Activated T-helper 1 cell treated with anti-CD3 and anti-CD28 coated beads, Interleukin-12 subunit alpha, Interleukin-12 subunit beta, Interleukin-2, Interleukin-4 antibody, amounts not matched to agents 30 ng/mL and 10 ng/mL and 1 ng/mL, durations not matched to agents 14 hours and 24 hours and 36 hours (primary cell): Measurements from ENCODE around the gene ATE1. TPM values are rescaled to one million over a fixed set of nuclear protein-coding genes. Genes with fewer than 3 reads are reported as not detected.

Source experiments
- DNase-seq: peaks from one replicate; pipeline ENCODE4 v3.0.0; 2021; ENCODE audit warnings: low spot score
- H3K27ac Mint-ChIP-seq: one replicate; pipeline ENCODE4 v1.8.0; 2021; ENCODE audit warnings: mild to moderate bottlenecking, mixed read lengths
- H3K27me3 Mint-ChIP-seq: one replicate; pipeline ENCODE4 v1.8.0; 2022; ENCODE audit warnings: mild to moderate bottlenecking, moderate library complexity, mixed read lengths; ENCODE audit not compliant: insufficient read depth
- H3K36me3 Mint-ChIP-seq: one replicate; pipeline ENCODE4 v1.8.0; 2021; ENCODE audit warnings: low read depth, mixed read lengths
- H3K4me1 Mint-ChIP-seq: one replicate; pipeline ENCODE4 v1.8.0; 2021; ENCODE audit warnings: low read depth, mixed read lengths
- H3K4me3 Mint-ChIP-seq: one replicate; pipeline ENCODE4 v1.8.0; 2021; ENCODE audit warnings: mild to moderate bottlenecking, moderate library complexity, mixed read lengths
- H3K9me3 Mint-ChIP-seq: one replicate; pipeline ENCODE4 v1.8.0; 2021; ENCODE audit warnings: mixed read lengths
- intact Hi-C: fragments of 100-400 bp; cut with micrococcal nuclease; formaldehyde crosslinking; loops from one replicate; pipeline ENCODE4 v1.15.1; 2024
- total RNA-seq: library from RNA; stranded (reverse); gene quantifications from 2 replicates; pipeline ENCODE4 v1.2.3, GENCODE V29; 2022

The ATE1 gene
- total RNA-seq, 1 donor from 2014 or later, result 37.5 TPM

DNA sequence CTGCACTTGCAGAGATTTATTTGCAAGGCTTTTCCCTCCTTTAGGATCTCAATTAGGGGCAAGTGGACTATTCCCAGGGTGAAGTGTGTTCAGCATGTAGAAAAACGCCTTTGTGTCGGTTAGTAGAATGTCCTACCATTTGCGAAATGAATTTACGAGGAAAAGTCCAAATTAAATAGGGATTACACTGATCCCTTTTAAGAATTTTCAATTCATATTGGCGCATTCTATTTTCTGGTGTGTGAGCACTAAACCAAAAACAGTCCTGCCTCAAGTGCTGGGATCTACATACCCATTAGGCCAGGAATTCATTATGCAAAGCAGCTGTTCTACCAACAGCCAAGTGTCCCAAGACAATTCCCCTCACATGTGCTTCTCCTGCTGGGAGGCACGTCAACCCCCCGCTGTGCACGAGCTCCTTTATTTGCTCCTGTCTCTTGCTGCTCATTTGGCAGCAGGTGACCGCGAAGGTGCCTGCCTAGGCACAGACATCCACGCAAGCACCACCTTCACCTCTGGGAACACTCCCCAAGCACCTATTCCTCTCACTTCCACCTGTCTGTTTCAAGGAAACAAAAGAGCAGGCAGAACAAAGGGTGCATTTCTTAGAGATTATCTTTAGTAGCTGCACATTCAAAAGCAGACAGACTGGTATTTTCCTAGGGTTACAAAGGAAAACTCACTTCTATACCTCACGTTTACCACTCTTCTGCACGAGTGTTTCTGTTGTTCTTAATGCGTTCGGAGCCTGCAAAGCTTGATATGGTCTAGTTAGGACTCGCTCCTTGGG lies 195.0 kb downstream of the ATE1 start:
- no peak overlapping the region for H3K27ac Mint-ChIP-seq

DNA sequence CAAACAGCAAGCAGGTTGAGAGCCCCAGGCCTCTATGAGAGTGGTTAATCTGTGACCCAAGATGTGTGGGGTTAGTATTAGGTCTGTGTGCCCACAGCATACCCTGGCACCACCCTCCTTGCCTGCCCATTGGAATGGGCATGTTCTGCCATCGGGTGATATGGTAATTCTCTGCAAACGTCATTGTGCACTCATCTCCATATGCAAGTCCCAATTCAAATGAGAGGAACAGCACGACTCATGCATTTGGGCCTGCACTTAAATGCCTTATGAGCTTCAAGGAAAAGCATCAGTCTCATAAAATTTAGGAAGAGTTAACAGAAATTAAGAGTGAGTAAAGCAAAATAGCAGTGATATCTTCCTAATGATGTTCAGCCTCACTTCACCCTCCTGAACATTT lies 195.7 kb downstream of the ATE1 start:
- intact Hi-C loops, result no loop called here
- H3K27me3 Mint-ChIP-seq, result peaks cover 10% of the 10 kb centered on the region
- no peaks in the 10 kb centered on the region for H3K4me1 Mint-ChIP-seq
- H3K36me3 Mint-ChIP-seq, result no peaks in the 10 kb centered on the region
- no peak overlapping the region for H3K27ac Mint-ChIP-seq
- no peak for DNase-seq
- no peaks in the 10 kb centered on the region for H3K9me3 Mint-ChIP-seq
- H3K4me3 Mint-ChIP-seq, result no peak overlapping the region

More for the DNA sequence above, 195.0 kb downstream of the ATE1 start:
- Mint-ChIP-seq H3K4me1 (no peaks in the 10 kb centered on the region), H3K36me3 (no peaks in the 10 kb centered on the region), H3K4me3 (no peak overlapping the region), H3K9me3 (no peaks in the 10 kb centered on the region), H3K27me3 (peaks cover 13% of the 10 kb centered on the region)
- DNase-seq, result no peak
- intact Hi-C loops, result no loop called here

DNA sequence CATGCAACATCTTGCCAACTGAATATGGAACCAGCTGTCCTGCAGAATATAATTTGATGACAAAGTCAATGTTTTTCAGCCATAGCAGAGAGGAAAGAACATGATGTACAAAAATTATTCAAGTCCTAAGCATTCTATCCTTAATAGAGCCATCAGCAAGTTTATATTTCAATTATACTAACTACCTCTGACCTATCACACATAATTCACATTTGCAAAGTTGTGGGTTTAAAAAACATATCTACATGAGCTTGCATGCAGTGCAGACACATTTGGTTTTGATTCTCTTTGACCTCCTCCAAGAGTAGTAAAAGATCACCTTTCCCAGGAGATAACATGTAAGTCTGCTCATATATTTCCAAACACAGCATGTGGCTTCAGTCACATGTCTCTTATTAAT lies 203.5 kb downstream of the ATE1 start:
- peaks cover 3% of the 10 kb centered on the region for H3K27me3 Mint-ChIP-seq
- DNase-seq, result no peak
- H3K36me3 Mint-ChIP-seq, result no peaks in the 10 kb centered on the region
- H3K9me3 Mint-ChIP-seq, result no peaks in the 10 kb centered on the region
- intact Hi-C loops, result no loop called here
- no peak overlapping the region for H3K27ac Mint-ChIP-seq
- H3K4me3 Mint-ChIP-seq, result no peak overlapping the region
- H3K4me1 Mint-ChIP-seq, result no peaks in the 10 kb centered on the region

DNA sequence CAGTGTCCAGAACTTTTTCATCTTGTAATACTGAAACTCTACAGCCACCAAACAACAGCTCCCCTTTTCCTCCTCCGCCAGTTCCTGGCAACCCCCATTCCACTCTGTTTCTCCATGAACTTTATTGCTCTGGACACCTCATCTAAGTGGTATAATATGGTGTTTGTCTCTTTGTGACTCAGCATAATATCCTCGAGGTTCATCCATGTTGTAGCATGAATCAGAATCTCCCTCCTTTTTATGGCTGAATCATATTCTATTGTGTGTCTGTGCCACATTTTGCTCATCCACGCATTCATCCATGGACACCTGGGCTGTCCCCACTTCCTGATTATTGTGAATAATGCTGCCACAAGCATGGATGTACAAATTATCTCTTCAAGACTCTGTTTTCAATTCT lies 205.2 kb downstream of the ATE1 start:
- H3K36me3 Mint-ChIP-seq, result no peaks in the 10 kb centered on the region
- H3K27ac Mint-ChIP-seq, result no peak overlapping the region
- H3K4me1 Mint-ChIP-seq, result no peaks in the 10 kb centered on the region
- intact Hi-C loops, result no loop called here
- H3K9me3 Mint-ChIP-seq, result peaks cover 6% of the 10 kb centered on the region
- no peak for DNase-seq
- peaks cover 6% of the 10 kb centered on the region for H3K27me3 Mint-ChIP-seq
- no peak overlapping the region for H3K4me3 Mint-ChIP-seq

DNA sequence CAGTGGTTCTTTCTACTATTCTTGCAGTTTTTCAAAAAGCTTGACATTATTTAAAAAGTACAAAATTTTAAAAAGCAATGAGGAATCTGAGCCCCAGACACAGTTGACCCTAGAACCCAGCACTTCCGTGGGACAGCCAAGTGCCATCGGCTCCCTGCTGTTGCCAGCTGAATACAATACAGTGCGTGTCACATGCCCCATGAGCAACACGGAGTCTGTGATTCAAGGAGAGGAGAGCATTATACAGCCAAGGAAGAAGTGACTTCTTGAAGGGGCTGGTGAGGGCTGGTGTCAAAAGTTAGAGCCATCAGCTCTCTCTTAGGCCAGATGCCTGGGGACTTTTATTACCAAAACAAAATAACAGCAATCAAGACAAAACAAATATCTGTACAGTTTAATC lies 206.6 kb downstream of the ATE1 start:
- Mint-ChIP-seq H3K36me3 (no peaks in the 10 kb centered on the region), H3K4me1 (no peaks in the 10 kb centered on the region), H3K27ac (no peak overlapping the region), H3K27me3 (peaks cover 6% of the 10 kb centered on the region), H3K9me3 (peaks cover 6% of the 10 kb centered on the region), H3K4me3 (no peak overlapping the region)
- DNase-seq, result no peak
- intact Hi-C loops, result no loop called here

DNA sequence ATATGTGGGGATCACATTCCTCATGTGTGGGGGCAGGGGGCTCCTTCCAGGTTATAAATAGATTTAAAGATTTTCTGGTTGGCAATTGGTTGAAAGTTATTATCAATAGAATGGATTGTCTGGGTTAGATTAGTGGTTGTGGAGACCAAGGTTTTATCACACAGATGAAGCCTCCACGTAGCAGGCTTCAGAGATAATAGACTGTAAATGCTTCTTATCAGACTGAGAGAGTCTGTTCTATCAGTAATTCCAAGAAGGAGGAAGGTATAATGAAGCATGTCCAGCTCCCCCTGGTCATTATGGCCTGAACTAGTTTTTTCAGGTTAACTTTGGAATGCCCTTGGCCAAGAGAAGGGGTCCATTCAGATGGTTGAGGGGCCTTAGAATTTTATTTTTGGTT lies 211.9 kb downstream of the ATE1 start:
- intact Hi-C loops, result no loop called here
- DNase-seq, result no peak
- Mint-ChIP-seq H3K27ac (no peak overlapping the region), H3K4me1 (no peaks in the 10 kb centered on the region), H3K4me3 (no peak overlapping the region), H3K9me3 (peaks cover 6% of the 10 kb centered on the region), H3K27me3 (peaks cover 4% of the 10 kb centered on the region), H3K36me3 (no peaks in the 10 kb centered on the region)

DNA sequence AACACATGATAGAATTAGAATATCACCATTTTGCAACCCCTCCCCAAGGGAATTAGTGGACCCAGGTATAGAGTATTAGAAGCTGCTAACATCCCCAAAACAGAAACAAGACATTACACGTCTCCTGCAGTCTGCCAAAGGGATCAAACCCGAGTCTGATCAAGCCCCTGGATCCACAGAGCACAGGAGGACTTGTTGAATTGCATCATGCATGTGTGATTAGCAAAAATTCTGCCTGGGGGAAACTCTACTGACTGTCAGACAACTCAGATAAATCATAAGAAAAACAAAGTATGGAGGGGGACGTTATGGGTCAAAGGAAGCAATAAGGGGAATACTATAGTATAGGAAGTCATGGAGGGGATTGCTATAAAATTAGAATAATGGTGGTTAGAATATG lies 212.8 kb downstream of the ATE1 start:
- H3K27ac Mint-ChIP-seq, result no peak overlapping the region
- peaks cover 4% of the 10 kb centered on the region for H3K27me3 Mint-ChIP-seq
- no peaks in the 10 kb centered on the region for H3K4me1 Mint-ChIP-seq
- no peaks in the 10 kb centered on the region for H3K36me3 Mint-ChIP-seq
- H3K9me3 Mint-ChIP-seq, result peaks cover 6% of the 10 kb centered on the region
- intact Hi-C loops, result no loop called here
- no peak for DNase-seq
- no peak overlapping the region for H3K4me3 Mint-ChIP-seq

DNA sequence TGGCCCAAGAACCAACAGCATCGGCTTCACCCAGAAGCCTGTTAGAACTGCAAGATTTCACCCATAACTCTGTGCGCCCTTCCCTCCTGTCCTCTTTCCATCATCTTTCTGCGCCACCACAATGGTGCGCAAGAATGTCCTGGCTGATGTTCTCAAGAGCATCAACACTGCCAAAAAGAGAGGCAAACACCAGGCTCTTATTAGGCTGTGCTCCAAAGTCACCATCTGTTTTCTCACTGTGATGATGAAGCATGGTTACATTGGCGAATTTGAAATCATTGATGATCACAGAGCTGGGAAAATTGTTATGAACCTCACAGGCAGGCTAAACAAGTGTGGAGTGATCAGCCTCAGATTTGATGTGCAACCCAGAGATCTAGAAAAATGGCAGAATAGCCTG lies 214.3 kb downstream of the ATE1 start:
- H3K4me3 Mint-ChIP-seq, result no peak overlapping the region
- H3K4me1 Mint-ChIP-seq, result no peaks in the 10 kb centered on the region
- intact Hi-C loops, result no loop called here
- peaks cover 11% of the 10 kb centered on the region for H3K27me3 Mint-ChIP-seq
- no peak for DNase-seq
- H3K36me3 Mint-ChIP-seq, result no peaks in the 10 kb centered on the region
- no peak overlapping the region for H3K27ac Mint-ChIP-seq
- H3K9me3 Mint-ChIP-seq, result peaks cover 4% of the 10 kb centered on the region

DNA sequence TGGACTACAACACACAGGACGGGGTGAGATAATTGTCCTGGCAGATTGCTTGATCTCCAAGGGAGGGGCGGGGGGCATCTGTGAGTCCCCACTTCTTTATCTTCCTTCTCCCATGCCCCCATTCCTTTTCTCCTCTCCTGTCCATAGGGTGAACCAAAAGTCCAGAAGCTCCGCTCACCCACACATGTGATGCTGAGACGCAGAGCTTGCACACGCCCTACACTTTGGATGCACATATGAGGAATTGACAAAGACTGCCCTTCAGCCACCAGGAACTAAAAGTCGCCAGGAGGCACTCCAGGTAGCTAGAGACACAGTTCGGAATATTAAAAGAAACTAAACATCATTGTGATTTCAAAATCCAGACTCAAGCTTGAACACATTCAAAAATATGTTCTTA lies 216.9 kb downstream of the ATE1 start:
- no peaks in the 10 kb centered on the region for H3K36me3 Mint-ChIP-seq
- H3K27me3 Mint-ChIP-seq, result peaks cover 11% of the 10 kb centered on the region
- intact Hi-C loops, result no loop called here

DNA sequence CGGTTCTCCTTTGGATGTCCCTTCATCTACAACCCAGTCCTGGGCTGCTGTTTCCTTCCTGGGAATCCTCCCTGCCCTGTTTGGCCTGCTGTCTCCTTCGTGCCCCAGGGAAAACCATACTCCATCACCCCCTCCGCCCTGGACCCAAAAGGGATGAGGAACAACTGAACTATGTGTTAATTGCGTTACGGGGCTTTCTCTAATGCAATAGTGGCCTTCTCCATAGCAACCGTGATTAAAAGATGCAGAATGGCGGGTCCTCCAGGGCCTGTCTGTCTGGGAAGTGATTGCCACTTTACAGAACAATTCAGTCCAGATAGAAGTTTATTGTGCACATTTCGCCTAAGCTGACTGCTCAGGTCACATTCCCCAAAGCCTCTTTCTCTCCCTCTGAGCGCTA lies 217.6 kb downstream of the ATE1 start:
- Mint-ChIP-seq H3K27me3 (peaks cover 11% of the 10 kb centered on the region), H3K9me3 (no peaks in the 10 kb centered on the region), H3K36me3 (no peaks in the 10 kb centered on the region), H3K4me1 (no peaks in the 10 kb centered on the region), H3K4me3 (no peak overlapping the region), H3K27ac (no peak overlapping the region)
- DNase-seq, result no peak
- intact Hi-C loops, result no loop called here

More for the DNA sequence above, 216.9 kb downstream of the ATE1 start:
- Mint-ChIP-seq H3K4me1 (no peaks in the 10 kb centered on the region), H3K9me3 (no peaks in the 10 kb centered on the region), H3K4me3 (no peak overlapping the region), H3K27ac (no peak overlapping the region)
- no peak for DNase-seq

DNA sequence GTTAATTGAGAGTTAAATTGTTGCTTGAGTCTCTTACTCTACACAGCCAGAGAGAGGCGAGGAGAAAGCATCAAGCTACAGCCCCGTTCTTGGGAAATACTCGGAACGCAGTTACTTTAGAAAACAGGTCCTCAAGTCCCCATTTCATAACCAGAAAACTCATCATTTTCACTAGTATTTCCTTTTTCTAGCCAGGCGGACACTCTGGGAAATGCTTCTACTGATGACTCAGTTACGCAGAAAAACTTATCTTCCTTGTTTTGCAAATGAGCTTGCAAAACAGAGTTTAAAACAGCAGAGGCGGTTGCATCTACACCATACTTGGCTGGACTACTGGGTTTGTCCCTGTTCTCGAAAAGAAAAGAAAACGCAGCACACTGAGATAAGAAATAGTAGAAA lies 218.2 kb downstream of the ATE1 start:
- Mint-ChIP-seq H3K27ac (no peak overlapping the region), H3K9me3 (no peaks in the 10 kb centered on the region), H3K36me3 (no peaks in the 10 kb centered on the region), H3K27me3 (peaks cover 11% of the 10 kb centered on the region), H3K4me3 (no peak overlapping the region), H3K4me1 (no peaks in the 10 kb centered on the region)
- no peak for DNase-seq
- intact Hi-C loops, result no loop called here

DNA sequence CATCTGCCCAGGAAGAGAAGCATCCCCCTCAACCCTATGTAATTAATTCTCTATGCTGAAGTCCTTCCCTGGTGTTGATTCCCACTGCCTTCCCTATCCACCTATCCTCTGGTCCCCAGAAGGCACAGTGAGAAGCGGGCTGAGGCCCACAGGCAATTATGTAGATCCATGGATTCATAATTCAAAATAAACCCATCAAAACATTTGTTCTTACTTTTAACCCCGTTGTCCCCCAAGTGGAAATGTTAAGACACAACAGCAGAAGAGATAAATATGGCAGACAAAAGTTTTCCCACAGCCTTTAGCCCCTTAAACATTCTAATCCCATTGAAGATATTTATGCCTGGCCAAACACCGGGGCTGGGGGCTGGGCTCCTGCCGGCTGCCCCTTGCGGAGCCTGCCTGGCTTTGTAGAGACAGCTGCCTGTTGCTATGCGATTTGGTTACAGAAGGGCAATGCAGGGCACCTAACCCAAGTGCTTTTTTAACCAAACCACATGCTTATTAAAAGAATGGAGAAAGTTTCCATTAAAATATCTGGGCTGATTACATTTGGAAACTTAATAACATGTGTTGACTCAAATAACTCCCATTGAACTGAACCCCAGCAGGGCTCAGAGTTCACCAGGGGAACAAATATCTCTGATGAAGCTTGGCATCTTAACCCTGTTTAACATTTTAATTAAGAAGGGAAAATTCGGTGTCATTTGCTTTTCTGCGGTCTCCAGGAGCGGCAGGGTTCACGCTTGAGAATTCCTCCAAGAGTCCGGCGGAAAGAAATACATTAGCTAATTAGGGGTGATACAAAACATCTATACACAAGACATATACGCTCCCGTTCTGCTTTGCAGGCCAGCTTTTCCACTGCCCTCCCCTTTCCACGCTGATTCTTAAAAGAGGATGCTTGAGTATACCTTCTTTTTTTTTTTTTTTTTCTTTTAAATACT lies 218.8 kb downstream of the ATE1 start:
- Mint-ChIP-seq H3K9me3 (no peaks in the 10 kb centered on the region), H3K27ac (no peak overlapping the region), H3K4me3 (no peak overlapping the region), H3K36me3 (no peaks in the 10 kb centered on the region), H3K27me3 (peaks cover 11% of the 10 kb centered on the region), H3K4me1 (no peaks in the 10 kb centered on the region)
- DNase-seq, result no peak
- intact Hi-C loops, result no loop called here
